Motor neuron (in vitro differentiated cells): ENCODE results near the gene APBA2. TPM values are rescaled to one million over a fixed set of nuclear protein-coding genes. Genes with fewer than 3 reads are reported as not detected.

Experiments
- ATAC-seq, 8 experiments: fragments of 200-7000 bp; cut with Tn5 transposase; replicated peaks in 6 of 8; 2 replicates each; pipeline ENCODE4 v1.8.0; 2021; ENCODE audit warnings: mild to moderate bottlenecking in 8 of 8, moderate library complexity in 8 of 8
- H3K27ac ChIP-seq, 2 donors: fragments of 250-450 bp; sonication (Bioruptor Pico); 2 replicates each; pipeline ENCODE4 v1.9.0; 2021; ENCODE audit warnings: antibody characterized with exemption in 2 of 2, mild to moderate bottlenecking in 2 of 2, moderate library complexity in 1 of 2
- H3K4me1 ChIP-seq, 2 donors: fragments of 250-450 bp; sonication (Bioruptor Pico); replicated peaks in 1 of 2; 2 replicates each; pipeline ENCODE4 v1.6.1; 2021; ENCODE audit warnings: antibody characterized with exemption in 2 of 2, mild to moderate bottlenecking in 2 of 2, moderate library complexity in 1 of 2
- H3K4me3 ChIP-seq, 5 donors: fragments of 250-450 bp; sonication (Bioruptor Pico); 2 replicates each; pipeline ENCODE4 v1.9.0; 2021; ENCODE audit warnings: antibody characterized with exemption in 5 of 5, mild to moderate bottlenecking in 5 of 5, moderate library complexity in 4 of 5
- WGBS, 10 experiments: fragments of 450-650 bp; shearing (Covaris generic); methylation state at CpG; one replicate each; pipeline ENCODE4 v1.0.0; 2022; 5-methylcytosine and 5-hydroxymethylcytosine counted together
- in situ Hi-C, 9 experiments: fragments of 400-800 bp; cut with MboI; loops; one replicate each; pipeline ENCODE4 v1.15.0; 2021; ENCODE audit warnings: low sequenced_read_pairs in 9 of 9, low pct_unique_long_range_greater_than_20kb in 2 of 9; ENCODE audit not compliant: unreplicated experiment in 9 of 9
- total RNA-seq, 8 experiments: library from RNA; unstranded; fragments of 300-600 nt; gene quantifications; 2 replicates each; pipeline versions ENCODE4 v1.2.3 to v1.2.4, GENCODE V29; 2022

APBA2 gene
- total RNA-seq, 8 experiments from 2014 or later: 7.8 to 66.8 (median 40.0) TPM

GRCh38 chr15:28996289-28996688, 110.5 kb downstream of the APBA2 start:
- Histone ChIP-seq H3K4me3 (no peak overlapping the region), H3K27ac (no peak overlapping the region), H3K4me1 (peaks cover 58 to 68% of the 10 kb centered on the region in 2 donors)
- in situ Hi-C loops: loop anchor here in 2 of 9 experiments (25.0 kb wide), 2 partner anchors 91 to 266 kb away; partner anchors contain the start of gene NSMCE3 (in 1 of the 2)
- WGBS, 10 experiments: 11 to 100% (median 88%) methylated on average over 1 to 4 of the region's 5 CpGs; no CpG with 5 or more reads in 4 of the 10 experiments
- ATAC-seq: no peak

- peaks cover 56 to 65% of the 10 kb centered on the region in 2 donors for H3K4me1 ChIP-seq
- in situ Hi-C loops: loop anchor here in 2 of 9 experiments (25.0 kb wide), 2 partner anchors 90 to 265 kb away; partner anchors contain the start of gene NSMCE3 (in 1 of the 2)
- no peak for ATAC-seq
- 40 to 80% (median 70%) methylated on average over 2 to 4 of the region's 5 CpGs; no CpG with 5 or more reads in 4 of the 10 experiments for WGBS, 10 experiments
- H3K27ac ChIP-seq: no peak overlapping the region
- H3K4me3 ChIP-seq: no peak overlapping the region
Observed at GRCh38 chr15:28996953-28997352, 111.2 kb downstream of the APBA2 start.

- 27 to 100% (median 77%) methylated on average over 2 to 4 of the region's 4 CpGs; no CpG with 5 or more reads in 1 of the 10 experiments for WGBS, 10 experiments
- H3K27ac ChIP-seq: no peak overlapping the region
- peaks cover 48 to 57% of the 10 kb centered on the region in 2 donors for H3K4me1 ChIP-seq
- ATAC-seq: no peak
- no peak overlapping the region for H3K4me3 ChIP-seq
- in situ Hi-C loops: loop anchor here in 2 of 9 experiments (25.0 kb wide), 2 partner anchors 90 to 265 kb away; partner anchors contain the start of gene NSMCE3 (in 1 of the 2)
Observed at GRCh38 chr15:28997791-28998190, 112.0 kb downstream of the APBA2 start.

GRCh38 chr15:28998511-28998910, 112.7 kb downstream of the APBA2 start:
- 0 to 100% (median 80%) methylated on average over 1 to 5 of the region's 5 CpGs; no CpG with 5 or more reads in 5 of the 10 experiments for WGBS, 10 experiments
- Histone ChIP-seq H3K27ac (no peak overlapping the region), H3K4me3 (no peak overlapping the region), H3K4me1 (peaks cover 41 to 50% of the 10 kb centered on the region in 2 donors)
- ATAC-seq: peak in 1 of 8 experiments; percentile 42
- in situ Hi-C loops: loop anchor here in 2 of 9 experiments (25.0 kb wide), 2 partner anchors 89 to 264 kb away; partner anchors contain the start of gene NSMCE3 (in 1 of the 2)

GRCh38 chr15:29003191-29003839, 117.5 kb downstream of the APBA2 start:
- in situ Hi-C loops: no loop called here
- peaks cover 0 to 2% of the 10 kb centered on the region in 2 donors for H3K4me1 ChIP-seq
- WGBS, 10 experiments: 20 to 100% (median 94%) methylated on average over 1 to 5 of the region's 7 CpGs; no CpG with 5 or more reads in 3 of the 10 experiments
- H3K27ac ChIP-seq: no peak overlapping the region
- ATAC-seq: peak in 3 of 8 experiments; percentile 70 to 98 (median 85)
- H3K4me3 ChIP-seq: no peak overlapping the region

GRCh38 chr15:29003840-29004233, 118.1 kb downstream of the APBA2 start:
- no peak for ATAC-seq
- Histone ChIP-seq H3K27ac (no peak overlapping the region), H3K4me3 (no peak overlapping the region), H3K4me1 (no peaks in the 10 kb centered on the region)
- in situ Hi-C loops: no loop called here
- WGBS, 10 experiments: 100% methylated on average over 1 of the region's 2 CpGs; no CpG with 5 or more reads in 9 of the 10 experiments

- in situ Hi-C loops: no loop called here
- Histone ChIP-seq H3K4me3 (no peak overlapping the region), H3K4me1 (no peaks in the 10 kb centered on the region), H3K27ac (no peak overlapping the region)
- WGBS, 10 experiments: 63 to 100% (median 100%) methylated on average over 1 of the region's 1 CpG; no CpG with 5 or more reads in 1 of the 10 experiments
- no peak for ATAC-seq
Observed at GRCh38 chr15:29005931-29006330, 120.2 kb downstream of the APBA2 start.

- 0 to 82% (median 69%) methylated on average over 1 to 2 of the region's 2 CpGs; no CpG with 5 or more reads in 5 of the 10 experiments for WGBS, 10 experiments
- ATAC-seq: peak in 2 of 8 experiments; percentile 28 to 37
Observed at GRCh38 chr15:29008846-29009245, 123.1 kb downstream of the APBA2 start.

GRCh38 chr15:29012097-29012496, 126.3 kb downstream of the APBA2 start:
- Histone ChIP-seq H3K4me3 (no peak overlapping the region), H3K4me1 (peaks cover 19% of the 10 kb centered on the region in 2 donors), H3K27ac (no peak overlapping the region)
- 20 to 100% (median 70%) methylated on average over 1 to 2 of the region's 2 CpGs; no CpG with 5 or more reads in 2 of the 10 experiments for WGBS, 10 experiments
- ATAC-seq: no peak
- in situ Hi-C loops: loop anchor here in 1 of 9 experiments (10.0 kb wide), 1 partner anchor 63 kb away; no protein-coding TSS in a partner anchor

More at GRCh38 chr15:29008846-29009245, 123.1 kb downstream of the APBA2 start:
- H3K27ac ChIP-seq: no peak overlapping the region
- in situ Hi-C loops: no loop called here
- no peaks in the 10 kb centered on the region for H3K4me1 ChIP-seq
- H3K4me3 ChIP-seq: no peak overlapping the region

GRCh38 chr15:29014493-29014892, 128.7 kb downstream of the APBA2 start:
- Histone ChIP-seq H3K27ac (no peak overlapping the region), H3K4me3 (no peak overlapping the region), H3K4me1 (peaks cover 39 to 43% of the 10 kb centered on the region in 2 donors)
- in situ Hi-C loops: loop anchor here in 1 of 9 experiments (10.0 kb wide), 1 partner anchor 60 kb away; no protein-coding TSS in a partner anchor
- WGBS, 10 experiments: 0 to 70% (median 17%) methylated on average over 1 of the region's 1 CpG; no CpG with 5 or more reads in 3 of the 10 experiments
- peak in 5 of 8 experiments; percentile 37 to 77 (median 61) for ATAC-seq

GRCh38 chr15:29016518-29016917, 130.7 kb downstream of the APBA2 start:
- peaks cover 44 to 52% of the 10 kb centered on the region in 2 donors for H3K4me1 ChIP-seq
- H3K27ac ChIP-seq: peak overlapping the region; percentile 1 to 14
- in situ Hi-C loops: loop anchor here in 1 of 9 experiments (10.0 kb wide), 1 partner anchor 58 kb away; no protein-coding TSS in a partner anchor
- whole genome bisulfite sequencing, 10 experiments: 74 to 100% (median 93%) methylated on average over 1 to 3 of the region's 3 CpGs; no CpG with 5 or more reads in 1 of the 10 experiments
- H3K4me3 ChIP-seq: no peak overlapping the region
- peak in 5 of 8 experiments; percentile 54 to 74 (median 70) for ATAC-seq

GRCh38 chr15:29018120-29018805, 132.5 kb downstream of the APBA2 start:
- H3K4me1 ChIP-seq: peaks cover 44 to 52% of the 10 kb centered on the region in 2 donors

More at GRCh38 chr15:29018120-29018805, 132.5 kb downstream of the APBA2 start:
- ATAC-seq: peak in 5 of 8 experiments; percentile 8 to 46 (median 37)
- WGBS, 10 experiments: 32 to 97% (median 77%) methylated on average over 1 to 7 of the region's 8 CpGs; no CpG with 5 or more reads in 4 of the 10 experiments
- H3K27ac ChIP-seq: peak overlapping the region; percentile 5 to 15
- in situ Hi-C loops: loop anchor here in 1 of 9 experiments (10.0 kb wide), 1 partner anchor 57 kb away; no protein-coding TSS in a partner anchor
- no peak overlapping the region for H3K4me3 ChIP-seq
